Left ventricle myocardium inferior (tissue), 1 donor: ENCODE data around the gene LTBP1. TPM values are rescaled to one million over a fixed set of nuclear protein-coding genes. Genes with fewer than 3 reads are reported as not detected.

ENCODE experiments used
- DNase-seq: peaks from one replicate; pipeline ENCODE4 v3.0.0-alpha.2; 2020
- H3K27ac ChIP-seq: fragments of 200-600 bp; replicated peaks from 2 replicates; pipeline ENCODE4 v1.8.0; 2021
- H3K27me3 ChIP-seq: fragments of 200-600 bp; 2 replicates; pipeline ENCODE4 v1.8.0; 2021; ENCODE audit warnings: low read depth
- H3K36me3 ChIP-seq: fragments of 200-600 bp; 2 replicates; pipeline ENCODE4 v1.8.0; 2021
- H3K4me1 ChIP-seq: fragments of 200-600 bp; 2 replicates; pipeline ENCODE4 v1.8.0; 2021
- H3K4me3 ChIP-seq: fragments of 200-600 bp; 2 replicates; pipeline ENCODE4 v1.8.0; 2021; ENCODE audit warnings: mild to moderate bottlenecking, moderate library complexity
- H3K9me3 ChIP-seq: fragments of 200-600 bp; replicated peaks from 2 replicates; pipeline ENCODE4 v1.8.0; 2021
- CTCF ChIP-seq: fragments of 200-600 bp; IDR thresholded peaks from 2 replicates; pipeline ENCODE4 v1.8.0; 2021; ENCODE audit warnings: antibody characterized with exemption, mild to moderate bottlenecking, borderline replicate concordance
- intact Hi-C: fragments of 100-400 bp; cut with micrococcal nuclease; formaldehyde crosslinking; loops from one replicate; pipeline ENCODE4 v1.11.0; 2022
- total RNA-seq: library from RNA; stranded (reverse); fragmentation: NEBNext Ultra II Directional; extraction: Animal tissue kit (Norgen Biotek cat#: 25700); gene quantifications from one replicate; pipeline ENCODE4 v1.2.1, GENCODE V29; 2021
- donor health status: DM: no; HTN: yes; CAD: no; lungs with severe emphysema.

LTBP1 gene
- total RNA-seq, 1 donor from 2014 or later = 88.9 TPM

DNA sequence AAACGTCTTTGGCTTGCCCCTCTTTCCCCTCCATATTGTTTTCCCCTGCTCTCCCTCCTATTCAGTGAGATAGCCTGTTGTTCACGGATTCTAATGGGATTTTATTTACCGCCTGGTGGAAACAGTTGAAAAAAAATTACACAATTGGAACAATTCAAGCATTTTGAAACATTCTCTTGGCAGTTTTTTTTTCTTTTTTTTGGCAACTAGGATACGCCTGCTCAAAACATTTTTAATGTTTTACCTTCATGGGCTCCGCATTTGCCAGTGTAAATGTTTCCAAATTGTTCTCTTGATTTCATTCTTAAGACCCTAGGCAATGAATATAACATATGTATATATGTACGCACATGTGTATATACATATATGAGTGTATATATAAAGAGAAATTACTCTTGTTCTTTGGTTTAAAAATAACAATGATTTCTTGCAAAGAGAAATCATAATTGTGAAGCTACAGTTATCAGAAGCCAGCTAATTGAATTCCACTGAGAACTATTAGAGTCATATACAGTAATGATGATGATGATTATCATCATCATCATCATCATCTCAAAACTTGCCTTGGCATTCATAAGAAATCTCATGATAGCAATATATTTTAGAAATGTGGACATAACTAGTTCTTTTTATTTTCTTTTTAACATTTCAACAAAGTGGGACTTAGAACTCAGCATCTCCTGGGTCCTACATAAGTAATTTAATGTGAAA lies 146.7 kb downstream of the LTBP1 start:
- H3K27me3 ChIP-seq = no peaks in the 10 kb centered on the region
- H3K9me3 ChIP-seq = peaks cover 7% of the 10 kb centered on the region
- intact Hi-C loops = no loop called here
- H3K36me3 ChIP-seq = no peaks in the 10 kb centered on the region
- H3K4me1 ChIP-seq = peaks cover 18% of the 10 kb centered on the region
- no peak for DNase-seq
- H3K4me3 ChIP-seq = no peak overlapping the region
- H3K27ac ChIP-seq = peak overlapping the region; percentile 64
- no peak for TF ChIP-seq CTCF

DNA sequence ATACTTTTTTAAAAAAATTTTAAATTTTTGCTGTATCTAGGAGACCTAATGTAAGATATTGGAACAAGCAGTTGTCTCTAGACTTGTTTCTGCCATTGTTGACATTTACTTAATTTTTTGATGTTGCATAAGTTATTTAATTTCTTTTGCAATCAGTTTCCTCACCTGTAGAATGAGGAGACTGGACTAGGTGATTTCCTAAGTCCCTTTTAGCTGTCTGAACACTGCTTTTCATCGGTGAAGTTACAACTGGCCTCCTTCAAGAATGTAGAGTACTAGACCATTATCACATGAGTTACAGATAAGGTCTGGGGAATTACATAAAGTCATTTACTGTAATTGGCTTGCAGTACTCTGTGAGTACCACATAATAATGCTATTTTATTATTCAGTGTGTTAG lies 147.6 kb downstream of the LTBP1 start:
- peaks cover 18% of the 10 kb centered on the region for H3K4me1 ChIP-seq
- no peaks in the 10 kb centered on the region for H3K27me3 ChIP-seq
- TF ChIP-seq CTCF = no peak
- no peak overlapping the region for H3K4me3 ChIP-seq
- H3K9me3 ChIP-seq = peaks cover 7% of the 10 kb centered on the region
- intact Hi-C loops = no loop called here
- no peaks in the 10 kb centered on the region for H3K36me3 ChIP-seq
- DNase-seq = no peak
- no peak overlapping the region for H3K27ac ChIP-seq

DNA sequence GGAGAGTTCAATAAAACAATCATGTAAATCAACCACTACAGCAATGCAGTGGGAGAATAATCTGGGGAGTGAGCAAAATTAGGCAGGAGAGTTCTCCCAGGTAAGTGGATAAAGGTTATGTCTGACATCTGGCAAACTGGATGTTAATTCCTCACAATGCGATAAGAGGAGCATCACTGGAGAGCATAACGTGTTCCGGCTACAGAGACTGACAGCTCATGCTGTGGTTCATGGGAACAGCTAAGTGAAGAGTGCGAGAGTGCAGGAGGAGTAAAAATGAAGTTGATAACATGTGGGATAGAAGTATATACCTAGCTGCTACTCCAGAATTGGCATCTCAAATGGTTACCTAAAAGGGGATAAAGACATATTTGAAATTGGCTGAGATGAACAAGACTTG lies 153.2 kb downstream of the LTBP1 start:
- intact Hi-C loops = no loop called here
- DNase-seq = no peak
- no peaks in the 10 kb centered on the region for H3K27me3 ChIP-seq
- H3K4me1 ChIP-seq = peaks cover 40% of the 10 kb centered on the region
- H3K9me3 ChIP-seq = peaks cover 7% of the 10 kb centered on the region
- TF ChIP-seq CTCF = no peak
- H3K4me3 ChIP-seq = no peak overlapping the region
- no peak overlapping the region for H3K27ac ChIP-seq
- no peaks in the 10 kb centered on the region for H3K36me3 ChIP-seq

GRCh38 chr2:33100921-33101320 lies 154.2 kb downstream of the LTBP1 start:
- no peak overlapping the region for H3K27ac ChIP-seq
- H3K4me1 ChIP-seq = peaks cover 42% of the 10 kb centered on the region
- no peak for TF ChIP-seq CTCF
- H3K27me3 ChIP-seq = no peaks in the 10 kb centered on the region
- intact Hi-C loops = no loop called here
- DNase-seq = no peak
- H3K4me3 ChIP-seq = no peak overlapping the region
- no peaks in the 10 kb centered on the region for H3K36me3 ChIP-seq
- H3K9me3 ChIP-seq = no peaks in the 10 kb centered on the region

GRCh38 chr2:33104052-33104623 lies 157.4 kb downstream of the LTBP1 start:
- peak overlapping the region; percentile 17 for H3K27ac ChIP-seq
- no peak for TF ChIP-seq CTCF
- H3K4me3 ChIP-seq = no peak overlapping the region
- H3K4me1 ChIP-seq = peaks cover 63% of the 10 kb centered on the region
- intact Hi-C loops = no loop called here
- DNase-seq = no peak
- no peaks in the 10 kb centered on the region for H3K36me3 ChIP-seq
- no peaks in the 10 kb centered on the region for H3K27me3 ChIP-seq
- no peaks in the 10 kb centered on the region for H3K9me3 ChIP-seq
